A673 (cell line): Measurements from ENCODE around the gene FBXO9.

Experiments
- EZH2 ChIP-seq: fragments of 200-600 bp; sonication (generic); IDR thresholded peaks from 2 replicates; pipeline ENCODE4 v1.6.1; 2017; ENCODE audit warnings: borderline replicate concordance, low read depth, mild to moderate bottlenecking, mixed read lengths, antibody characterized with exemption, low read length; ENCODE audit not compliant: poor library complexity, severe bottlenecking
- TF ChIP-seq, protein P1 (sequence below): fragments of 300-800, 200-600 bp; sonication (generic); conservative IDR thresholded peaks from 2 replicates; pipeline ENCODE4 v1.5.1; 2017; ENCODE audit warnings: low read depth, mild to moderate bottlenecking, antibody characterized with exemption, low read length, moderate library complexity, mixed read lengths

DNA sequence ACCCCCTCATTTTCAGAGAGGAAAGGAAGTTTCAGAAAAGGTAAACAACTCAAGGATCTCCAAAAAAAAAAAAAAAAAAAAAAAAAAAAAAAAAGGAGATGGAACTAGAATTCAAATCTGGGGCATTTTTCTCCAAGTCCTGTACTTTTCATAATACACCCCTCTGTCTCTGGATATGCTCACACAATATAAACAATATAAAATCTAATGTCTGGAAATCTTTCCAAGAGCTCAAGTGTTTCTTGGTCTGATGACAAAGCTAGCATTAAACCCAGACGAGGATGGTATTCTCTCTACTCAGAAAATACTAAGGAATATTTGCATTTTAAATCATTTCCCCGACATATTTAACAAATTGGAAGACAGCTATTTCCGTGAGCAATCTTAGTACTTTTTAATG, 77.6 kb downstream of the FBXO9 start:
- TF ChIP-seq, protein P1, sequence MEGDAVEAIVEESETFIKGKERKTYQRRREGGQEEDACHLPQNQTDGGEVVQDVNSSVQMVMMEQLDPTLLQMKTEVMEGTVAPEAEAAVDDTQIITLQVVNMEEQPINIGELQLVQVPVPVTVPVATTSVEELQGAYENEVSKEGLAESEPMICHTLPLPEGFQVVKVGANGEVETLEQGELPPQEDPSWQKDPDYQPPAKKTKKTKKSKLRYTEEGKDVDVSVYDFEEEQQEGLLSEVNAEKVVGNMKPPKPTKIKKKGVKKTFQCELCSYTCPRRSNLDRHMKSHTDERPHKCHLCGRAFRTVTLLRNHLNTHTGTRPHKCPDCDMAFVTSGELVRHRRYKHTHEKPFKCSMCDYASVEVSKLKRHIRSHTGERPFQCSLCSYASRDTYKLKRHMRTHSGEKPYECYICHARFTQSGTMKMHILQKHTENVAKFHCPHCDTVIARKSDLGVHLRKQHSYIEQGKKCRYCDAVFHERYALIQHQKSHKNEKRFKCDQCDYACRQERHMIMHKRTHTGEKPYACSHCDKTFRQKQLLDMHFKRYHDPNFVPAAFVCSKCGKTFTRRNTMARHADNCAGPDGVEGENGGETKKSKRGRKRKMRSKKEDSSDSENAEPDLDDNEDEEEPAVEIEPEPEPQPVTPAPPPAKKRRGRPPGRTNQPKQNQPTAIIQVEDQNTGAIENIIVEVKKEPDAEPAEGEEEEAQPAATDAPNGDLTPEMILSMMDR = no peak
- no peak for TF ChIP-seq EZH2
